HT-29 (cell line): Measurements from ENCODE around the gene GRM2. TPM values are rescaled to one million over a fixed set of nuclear protein-coding genes. Genes with fewer than 3 reads are reported as not detected.

Experiments
- DNase-seq: peaks from one replicate; pipeline ENCODE4 v3.0.0-alpha.2; 2015; ENCODE audit warnings: low spot score
- total RNA-seq: library from RNA; depleted of rRNA; stranded (reverse); fragments of >200 nt; shearing (Covaris generic); gene quantifications from 2 replicates; pipeline ENCODE4 v1.2.3, GENCODE V29; 2014

GRM2 gene
- total RNA-seq, 1 experiment from 2014 or later: not detected

GRCh38 chr3:51705276-51706020 lies 1.4 kb upstream of the GRM2 start:
- DNase-seq: no peak

GRCh38 chr3:51706021-51706485 lies 815 bp upstream of the GRM2 start:
- no peak for DNase-seq

GRCh38 chr3:51708216-51708845 lies 1.5 kb downstream of the GRM2 start:
- no peak for DNase-seq

- DNase-seq: no peak
These were observed 2.1 kb downstream of the GRM2 start for GRCh38 chr3:51709004-51709420.

GRCh38 chr3:51709675-51710074 lies 2.8 kb downstream of the GRM2 start:
- no peak for DNase-seq

GRCh38 chr3:51710631-51711351 lies 3.9 kb downstream of the GRM2 start:
- peak; percentile 36 for DNase-seq

GRCh38 chr3:51711352-51712037 lies 4.6 kb downstream of the GRM2 start:
- no peak for DNase-seq

- no peak for DNase-seq
These were observed 5.2 kb downstream of the GRM2 start for GRCh38 chr3:51712038-51712420.

GRCh38 chr3:51712511-51712931 lies 5.7 kb downstream of the GRM2 start:
- no peak for DNase-seq

- DNase-seq: no peak
These were observed 6.1 kb downstream of the GRM2 start for GRCh38 chr3:51712963-51713362.

GRCh38 chr3:51715231-51715976 lies 8.5 kb downstream of the GRM2 start:
- no peak for DNase-seq

GRCh38 chr3:51715977-51716294 lies 9.1 kb downstream of the GRM2 start:
- no peak for DNase-seq

- no peak for DNase-seq
These were observed 9.9 kb downstream of the GRM2 start for GRCh38 chr3:51716805-51717204.

GRCh38 chr3:51717446-51717845 lies 10.6 kb downstream of the GRM2 start:
- DNase-seq: no peak

GRCh38 chr3:51717947-51718346 lies 11.1 kb downstream of the GRM2 start:
- DNase-seq: no peak

- peak; percentile 78 for DNase-seq
These were observed 11.9 kb downstream of the GRM2 start for GRCh38 chr3:51718547-51719409.

- DNase-seq: no peak
These were observed 12.7 kb downstream of the GRM2 start for GRCh38 chr3:51719410-51720025.

GRCh38 chr3:51720292-51721061 lies 13.6 kb downstream of the GRM2 start:
- no peak for DNase-seq
